GM19455 (cell line): ENCODE results near the gene ARID5B.
A peak's percentile ranks its signal among the peaks of the same experiment; 100 is the strongest.

ENCODE experiments used
- ATAC-seq: cut with Tn5 transposase; IDR thresholded peaks from one replicate; pipeline ENCODE4 v1.9.1; 2021; ENCODE audit not compliant: unreplicated experiment

Gene ARID5B

GRCh38 chr10:62007145-62007544, 105.6 kb downstream of the ARID5B start:
- ATAC-seq = no peak

- no peak for ATAC-seq
Observed at GRCh38 chr10:62008196-62008595, 106.7 kb downstream of the ARID5B start.

GRCh38 chr10:62008946-62009345, 107.4 kb downstream of the ARID5B start:
- no peak for ATAC-seq

GRCh38 chr10:62010366-62010765, 108.9 kb downstream of the ARID5B start:
- ATAC-seq = no peak

GRCh38 chr10:62011558-62011957, 110.1 kb downstream of the ARID5B start:
- no peak for ATAC-seq

- no peak for ATAC-seq
Observed at GRCh38 chr10:62012318-62012717, 110.8 kb downstream of the ARID5B start.

GRCh38 chr10:62014510-62014909, 113.0 kb downstream of the ARID5B start:
- no peak for ATAC-seq

- no peak for ATAC-seq
Observed at GRCh38 chr10:62015994-62016393, 114.5 kb downstream of the ARID5B start.

- ATAC-seq = peak; percentile 55
Observed at GRCh38 chr10:62016623-62017490, 115.4 kb downstream of the ARID5B start.

GRCh38 chr10:62017491-62017870, 116.0 kb downstream of the ARID5B start:
- ATAC-seq = no peak

- no peak for ATAC-seq
Observed at GRCh38 chr10:62018131-62018911, 116.8 kb downstream of the ARID5B start.

- ATAC-seq = no peak
Observed at GRCh38 chr10:62019013-62019684, 117.7 kb downstream of the ARID5B start.

- ATAC-seq = no peak
Observed at GRCh38 chr10:62019685-62020359, 118.3 kb downstream of the ARID5B start.

- no peak for ATAC-seq
Observed at GRCh38 chr10:62021128-62021665, 119.7 kb downstream of the ARID5B start.

GRCh38 chr10:62021978-62022802, 120.7 kb downstream of the ARID5B start:
- no peak for ATAC-seq

- no peak for ATAC-seq
Observed at GRCh38 chr10:62022830-62023229, 121.3 kb downstream of the ARID5B start.

GRCh38 chr10:62023329-62023728, 121.8 kb downstream of the ARID5B start:
- no peak for ATAC-seq

GRCh38 chr10:62024026-62024701, 122.7 kb downstream of the ARID5B start:
- no peak for ATAC-seq

GRCh38 chr10:62025134-62025794, 123.8 kb downstream of the ARID5B start:
- no peak for ATAC-seq
